ENCODE measurements around the gene OR4F6. TPM values are rescaled to one million over a fixed set of nuclear protein-coding genes. Genes with fewer than 3 reads are reported as not detected.

The OR4F6 gene
- total RNA-seq, 1 experiment from 2014 or later: not detected

GRCh38 chr15:101799665-101800064, 3.6 kb upstream of the OR4F6 start:
- H3K9me3 Mint-ChIP-seq: no peaks in the 10 kb centered on the region; a peak in 1 of 5 replicates
- Histone ChIP-seq H3K27ac (ENCODE audit: insufficient read length, low read depth, low read length) (no peak overlapping the region), H3K4me1 (ENCODE audit: insufficient read depth, low read length) (no peaks in the 10 kb centered on the region; the same call in 1 of the 2 replicates), H3K79me1 (ENCODE audit: insufficient read depth, low read depth, low read length, poor library complexity, severe bottlenecking) (no peaks in the 10 kb centered on the region), H3K4me2 (ENCODE audit: insufficient read depth, insufficient read length, low read length) (no peak overlapping the region), H2BK15ac (ENCODE audit: low read depth, low read length) (no peak overlapping the region), H4K8ac (replicated peaks; ENCODE audit: insufficient read length, low read depth, low read length) (no peak overlapping the region), H2BK120ac (ENCODE audit: low read depth, low read length, poor library complexity, severe bottlenecking) (no peak overlapping the region), H2BK20ac (ENCODE audit: low read depth, low read length, poor library complexity, severe bottlenecking) (no peak overlapping the region), H3K9ac (ENCODE audit: extremely low read depth, insufficient read length, low read length) (no peak overlapping the region), H3K23me2 (ENCODE audit: insufficient read length, low read depth, low read length, poor library complexity, severe bottlenecking) (no peaks in the 10 kb centered on the region), H3K56ac (ENCODE audit: insufficient read length, low read depth, low read length) (no peak overlapping the region), H4K91ac (ENCODE audit: insufficient read length, low read depth, low read length) (no peak overlapping the region), H3K18ac (ENCODE audit: insufficient read length, low read depth, low read length) (no peak overlapping the region), H2BK12ac (ENCODE audit: insufficient read length, low read depth, low read length) (no peak overlapping the region), H3K79me2 (ENCODE audit: insufficient read depth, low read length) (no peaks in the 10 kb centered on the region), H3K4ac (ENCODE audit: low read depth, low read length) (no peak overlapping the region), H4K5ac (ENCODE audit: insufficient read length, low read depth, low read length) (no peak overlapping the region), H3K9me3 (ENCODE audit: control insufficient read depth, low read depth, low read length) (no peaks in the 10 kb centered on the region), H2BK5ac (ENCODE audit: insufficient read length, low read length) (no peak overlapping the region), H2AK5ac (ENCODE audit: insufficient read length, low read length) (no peak overlapping the region), H3K14ac (ENCODE audit: insufficient read depth, low read length) (no peak overlapping the region), H2AFZ (ENCODE audit: low read length) (no peak overlapping the region), H3K27me3 (ENCODE audit: insufficient read depth, low read length) (no peaks in the 10 kb centered on the region), H4K20me1 (ENCODE audit: control insufficient read depth, insufficient read depth, insufficient read length) (no peaks in the 10 kb centered on the region), H3T11ph (ENCODE audit: low read length) (no peak overlapping the region), H3K23ac (ENCODE audit: insufficient read length, low read depth, low read length) (no peak overlapping the region)
- TF ChIP-seq CTCF (conservative IDR thresholded peaks at IDR 0.05): no peak
- H3K27me3 Mint-ChIP-seq (ENCODE audit: low read depth): peaks cover 15% of the 10 kb centered on the region
- no peak for DNase-seq
- H3K4me1 Mint-ChIP-seq: peaks cover 0 to 3% of the 10 kb centered on the region in 2 experiments; a peak in 1 of 4 replicates
- no CpG with 5 or more reads among the region's 1 CpG for WGBS (ENCODE audit: extremely low coverage, insufficient read length, low lambda C conversion rate)
- H3K27ac Mint-ChIP-seq: no peak overlapping the region
- H3K36me3 Mint-ChIP-seq (ENCODE audit: insufficient read depth in 1 of 3, low read depth in 3 of 3): no peaks in the 10 kb centered on the region
- H3K4me3 Mint-ChIP-seq: no peak overlapping the region
